RWPE1 (cell line): ENCODE results near the gene ZNF775.

Experiments used
- CTCF ChIA-PET: fragments of 350-600 bp; sonication (Branson Sonifier 250); formaldehyde crosslinking; extraction: SDS; loops from one replicate; lab custom pipeline; 2021; lab: Yijun Ruan, JAX
- POLR2A ChIA-PET: fragments of 400-600 bp; formaldehyde crosslinking; extraction: SDS; loops from one replicate; lab custom pipeline; 2020; ENCODE audit warnings: antibody characterized with exemption; ENCODE audit not compliant: low non-redundant PET; lab: Yijun Ruan, JAX
- DNase-seq: peaks from one replicate; pipeline ENCODE4 v3.0.0; 2012; ENCODE audit warnings: low spot score
- H3K27ac ChIP-seq: fragments of 450-650 bp; 2 replicates; pipeline ENCODE4 v1.5.1; 2017
- CTCF ChIP-seq: fragments of 450-650 bp; conservative IDR thresholded peaks from 2 replicates; pipeline ENCODE4 v1.5.1; 2017; ENCODE audit warnings: low read depth, mild to moderate bottlenecking

ZNF775 gene

DNA sequence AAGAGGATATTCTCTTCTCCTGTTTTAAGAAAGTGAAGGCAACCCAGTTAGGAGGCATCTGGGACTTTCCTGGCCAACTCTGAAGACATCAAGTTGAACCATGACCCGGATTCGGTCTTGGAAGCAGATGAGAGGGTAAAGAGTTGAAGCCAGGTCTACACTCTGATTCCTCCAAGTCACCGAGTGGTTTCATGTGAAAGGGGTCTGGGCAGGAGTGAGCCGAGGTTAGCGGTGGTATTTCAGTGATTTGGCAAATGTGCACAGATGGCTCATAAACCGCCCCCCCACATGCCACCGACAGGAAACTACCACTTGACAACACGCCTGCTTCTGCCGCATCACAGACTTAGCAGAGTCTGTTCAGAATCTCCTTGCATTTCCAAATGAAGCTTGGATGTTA, 21.9 kb upstream of the ZNF775 start:
- no peak overlapping the region for H3K27ac ChIP-seq
- ChIA-PET CTCF (no interaction called here), POLR2A (no interaction called here)
- no peak for DNase-seq
- TF ChIP-seq CTCF, result no peak

DNA sequence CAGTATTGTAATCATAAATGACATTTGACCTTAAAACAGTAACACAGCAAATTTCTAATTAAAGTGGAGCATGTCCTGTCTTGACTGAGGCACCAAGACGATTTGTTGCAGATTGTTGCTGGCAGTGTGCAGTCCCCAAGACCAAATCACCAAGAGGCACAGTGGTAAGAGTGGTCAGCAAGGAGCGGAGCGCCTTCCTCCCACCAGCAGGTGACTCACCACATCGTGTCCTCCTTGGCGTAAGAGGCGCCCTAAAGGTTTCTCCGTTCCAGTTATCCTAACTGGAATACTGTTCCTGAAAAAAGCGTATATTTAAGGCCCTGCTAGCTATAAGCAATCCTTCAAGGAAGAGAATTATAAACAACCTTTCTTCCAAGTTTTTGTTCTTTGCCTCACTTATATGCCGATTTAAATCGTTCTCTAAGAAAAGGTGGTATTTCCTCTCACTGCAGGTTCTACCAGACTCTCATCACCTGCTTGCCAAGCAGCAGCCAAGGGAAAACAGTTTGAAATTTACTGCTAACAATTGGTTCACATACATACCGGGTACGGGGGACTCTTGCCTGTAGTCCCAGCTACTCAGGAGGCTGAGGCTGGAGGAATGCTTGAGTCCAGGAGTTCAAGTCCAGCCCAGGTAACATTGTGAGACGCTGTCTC, 21.2 kb upstream of the ZNF775 start:
- no peak overlapping the region for H3K27ac ChIP-seq
- CTCF ChIA-PET, result no interaction called here
- POLR2A ChIA-PET, result no interaction called here
- DNase-seq, result no peak
- no peak for TF ChIP-seq CTCF

DNA sequence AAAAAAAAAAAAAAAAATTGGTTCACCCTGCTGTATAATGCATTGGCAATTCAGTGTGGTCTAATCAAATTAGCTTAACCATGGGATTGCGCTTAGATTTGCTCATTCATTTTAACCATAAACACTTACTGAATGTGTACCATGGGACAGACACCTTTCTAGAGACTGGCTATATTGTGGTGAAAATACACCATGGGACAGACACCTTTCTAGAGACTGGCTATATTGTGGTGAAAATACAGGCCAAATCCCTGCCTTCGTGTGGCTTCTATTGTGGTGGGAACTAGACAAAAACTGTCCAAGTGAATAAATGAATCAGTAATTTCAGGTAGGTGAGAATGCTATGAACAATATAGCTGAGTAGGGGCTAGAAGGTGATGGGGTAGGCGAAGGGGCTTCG, 20.7 kb upstream of the ZNF775 start:
- TF ChIP-seq CTCF, result no peak
- H3K27ac ChIP-seq, result no peak overlapping the region
- ChIA-PET POLR2A (no interaction called here), CTCF (no interaction called here)
- DNase-seq, result no peak

- DNase-seq, result no peak
- ChIA-PET CTCF (no interaction called here), POLR2A (no interaction called here)
- TF ChIP-seq CTCF, result no peak
- no peak overlapping the region for H3K27ac ChIP-seq
Measured at GRCh38 chr7:150358988-150359621, 20.0 kb upstream of the ZNF775 start.

DNA sequence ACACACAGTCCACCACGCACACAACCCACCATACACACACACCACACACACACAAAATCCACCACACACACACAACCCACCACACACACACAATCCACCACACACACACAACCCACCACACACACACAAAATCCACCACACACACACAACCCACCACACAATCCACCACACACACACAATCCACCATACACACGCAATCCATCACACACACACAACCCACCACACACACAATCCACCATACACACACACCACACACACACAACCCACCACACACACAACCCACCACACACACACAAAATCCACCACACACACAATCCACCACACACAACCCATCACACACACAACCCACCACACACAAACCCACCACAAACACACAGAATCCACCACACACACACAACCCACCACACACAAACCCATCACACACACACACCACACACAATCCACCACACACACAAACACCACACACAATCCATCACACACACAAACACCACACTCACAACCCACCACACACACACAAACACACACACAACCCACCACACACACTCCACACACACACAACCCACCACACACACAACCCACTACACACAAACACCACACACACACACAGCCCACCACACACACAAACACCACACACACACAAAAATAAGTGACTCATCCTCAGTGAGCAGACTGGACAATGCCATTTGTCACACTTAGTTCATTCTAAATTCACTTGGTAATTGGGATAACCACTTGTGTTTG, 19.3 kb upstream of the ZNF775 start:
- H3K27ac ChIP-seq, result no peak overlapping the region
- ChIA-PET CTCF (no interaction called here), POLR2A (no interaction called here)

More for the DNA sequence above, 19.3 kb upstream of the ZNF775 start:
- DNase-seq, result no peak
- TF ChIP-seq CTCF, result no peak
